Transverse colon (tissue), 4 donors: ENCODE results near the gene ERMP1. TPM values are rescaled to one million over a fixed set of nuclear protein-coding genes. Genes with fewer than 3 reads are reported as not detected.

ENCODE experiments used
- DNase-seq: peaks from one replicate; pipeline ENCODE4 v3.0.0-alpha.2; 2019
- H3K27ac ChIP-seq, 4 donors: fragments of 200-600 bp; sonication (generic); 2 replicates each; pipeline ENCODE4 v1.5.1; 2016 to 2018; ENCODE audit warnings: inconsistent platforms in 4 of 4
- H3K27me3 ChIP-seq: fragments of 200-600 bp; sonication (generic); 2 replicates; pipeline ENCODE4 v1.5.1; 2017; ENCODE audit warnings: inconsistent platforms
- H3K36me3 ChIP-seq, 4 donors: fragments of 200-600 bp; sonication (generic); 2 replicates each; pipeline ENCODE4 v1.5.1; 2017 to 2019; ENCODE audit warnings: inconsistent platforms in 4 of 4
- H3K4me1 ChIP-seq, 4 donors: fragments of 200-600 bp; sonication (generic); 2 replicates each; pipeline ENCODE4 v1.5.1; 2017 to 2020; ENCODE audit warnings: inconsistent platforms in 4 of 4
- H3K4me3 ChIP-seq, 4 donors: fragments of 200-600 bp; sonication (generic); 1 replicate in 1 of 4; 2 replicates in 3 of 4; pipeline versions ENCODE4 v1.5.1 to v1.6.1; 2017 to 2019; ENCODE audit warnings: inconsistent platforms in 4 of 4
- H3K9me3 ChIP-seq, 2 donors: fragments of 200-600 bp; sonication (generic); 2 replicates each; pipeline ENCODE4 v1.5.1; 2017 to 2019; ENCODE audit warnings: inconsistent platforms in 2 of 2
- EP300 ChIP-seq: sonication (generic); formaldehyde crosslinking; IDR thresholded peaks from one replicate; pipeline ENCODE4 v1.6.1; 2017; ENCODE audit warnings: antibody characterized with exemption, low read depth
- POLR2A ChIP-seq: fragments of 450-650 bp; IDR thresholded peaks from one replicate; pipeline ENCODE4 v1.6.1; 2016; ENCODE audit warnings: antibody characterized with exemption, mild to moderate bottlenecking, moderate library complexity
- POLR2AphosphoS5 ChIP-seq, 3 donors: sonication (generic); formaldehyde crosslinking; IDR thresholded peaks; one replicate each; pipeline ENCODE4 v1.6.1; 2016; ENCODE audit warnings: antibody characterized with exemption in 3 of 3
- WGBS, 2 donors: methylation state at CpG; one replicate each; pipeline ENCODE4 v1.1.5; 2018; ENCODE audit warnings: low coverage in 1 of 2; 5-methylcytosine and 5-hydroxymethylcytosine counted together
- in situ Hi-C, 4 donors: fragments of 200-750 bp; cut with MboI; loops; one replicate each; pipeline versions ENCODE4 v1.15.0 to v1.15.1; 2017; ENCODE audit warnings: low sequenced_read_pairs in 3 of 4, low pct_ligation_motif_present in 1 of 4, low pct_unique_long_range_greater_than_20kb in 1 of 4
- intact Hi-C: fragments of 100-400 bp; cut with DNase I; formaldehyde crosslinking; loops from one replicate; pipeline ENCODE4 v1.15.1; 2023; ENCODE audit warnings: low total_unique reads
- total RNA-seq, 4 donors: library from RNA; depleted of rRNA; stranded (reverse); fragments of >200 nt; gene quantifications; one replicate each; pipeline ENCODE4 v1.1.0, GENCODE V29; 2016
- TF ChIP-seq, protein P1 (sequence below), 5 experiments: fragments of 200-600 bp in 3 of 5; fragments of 450-650 bp in 2 of 5; sonication (generic) in 3 of 5; IDR thresholded peaks; 1 replicate in 2 of 5; 2 replicates in 3 of 5; pipeline ENCODE4 v1.5.1; 2016 to 2017; ENCODE audit warnings: antibody characterized with exemption in 5 of 5, inconsistent platforms in 3 of 5, mild to moderate bottlenecking in 2 of 5, moderate library complexity in 1 of 5

ERMP1 gene
- total RNA-seq, 4 donors from 2014 or later, result 33.3 to 46.2 (median 34.8) TPM

DNA sequence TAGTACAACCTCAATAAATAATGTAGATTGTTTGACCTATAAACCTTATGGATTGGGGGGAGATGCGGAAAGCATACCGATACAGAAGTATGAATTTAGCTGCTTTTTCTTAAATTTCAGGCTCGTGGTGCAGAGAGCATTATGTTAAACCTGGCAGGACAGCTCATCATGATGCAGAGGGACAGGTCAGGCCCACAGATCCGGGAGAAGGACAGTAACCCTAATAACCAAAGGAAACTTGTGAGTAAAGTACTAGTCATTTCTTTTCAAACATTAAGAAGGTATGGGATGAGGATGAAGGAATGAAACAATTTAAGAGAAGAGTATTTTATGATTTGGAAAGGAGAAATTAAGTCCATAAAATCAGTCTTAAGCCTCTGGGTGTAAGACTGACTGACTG, 70.5 kb downstream of the ERMP1 start:
- TF ChIP-seq EP300, result no peak
- Histone ChIP-seq H3K9me3 (no peaks in the 10 kb centered on the region), H3K27ac (no peak overlapping the region), H3K36me3 (peaks cover 0 to 44% (median 11%) of the 10 kb centered on the region in 4 donors), H3K4me1 (no peaks in the 10 kb centered on the region), H3K4me3 (no peak overlapping the region), H3K27me3 (no peaks in the 10 kb centered on the region)
- intact Hi-C loops (no loop called here), in situ Hi-C loops (no loop called here)
- no peak for DNase-seq
- WGBS, 2 donors, result 69 to 95% methylated on average over 3 to 4 of the region's 4 CpGs

DNA sequence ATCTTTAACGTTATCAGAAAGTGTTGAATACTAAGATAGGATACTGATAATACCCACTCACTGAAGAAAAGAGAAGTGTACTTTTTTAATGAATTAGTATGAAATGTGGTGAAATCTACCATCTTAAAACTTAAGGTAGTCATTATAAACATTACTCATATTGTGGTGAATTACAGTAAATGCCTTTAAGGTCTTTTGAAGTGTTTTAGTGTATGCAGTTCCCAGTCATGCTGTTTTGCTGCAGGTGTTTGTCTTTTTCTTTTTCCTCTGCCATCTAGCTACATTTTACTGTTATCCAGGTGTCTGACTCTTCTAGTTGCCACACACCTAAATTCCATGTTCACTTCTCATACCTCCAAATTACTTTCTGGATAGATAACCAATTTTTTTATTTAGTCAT, 72.6 kb downstream of the ERMP1 start:
- no peak for DNase-seq
- intact Hi-C loops (no loop called here), in situ Hi-C loops (no loop called here)
- H3K36me3 ChIP-seq, result peaks cover 0 to 50% (median 6%) of the 10 kb centered on the region in 4 donors
- no peaks in the 10 kb centered on the region for H3K27me3 ChIP-seq
- no peaks in the 10 kb centered on the region for H3K9me3 ChIP-seq
- no peaks in the 10 kb centered on the region for H3K4me1 ChIP-seq
- no peak overlapping the region for H3K4me3 ChIP-seq
- no peak overlapping the region for H3K27ac ChIP-seq
- WGBS, 2 donors, result 81 to 90% methylated on average over 1 of the region's 1 CpG
- TF ChIP-seq POLR2A, result no peak
- TF ChIP-seq EP300, result no peak
- TF ChIP-seq, protein P1, sequence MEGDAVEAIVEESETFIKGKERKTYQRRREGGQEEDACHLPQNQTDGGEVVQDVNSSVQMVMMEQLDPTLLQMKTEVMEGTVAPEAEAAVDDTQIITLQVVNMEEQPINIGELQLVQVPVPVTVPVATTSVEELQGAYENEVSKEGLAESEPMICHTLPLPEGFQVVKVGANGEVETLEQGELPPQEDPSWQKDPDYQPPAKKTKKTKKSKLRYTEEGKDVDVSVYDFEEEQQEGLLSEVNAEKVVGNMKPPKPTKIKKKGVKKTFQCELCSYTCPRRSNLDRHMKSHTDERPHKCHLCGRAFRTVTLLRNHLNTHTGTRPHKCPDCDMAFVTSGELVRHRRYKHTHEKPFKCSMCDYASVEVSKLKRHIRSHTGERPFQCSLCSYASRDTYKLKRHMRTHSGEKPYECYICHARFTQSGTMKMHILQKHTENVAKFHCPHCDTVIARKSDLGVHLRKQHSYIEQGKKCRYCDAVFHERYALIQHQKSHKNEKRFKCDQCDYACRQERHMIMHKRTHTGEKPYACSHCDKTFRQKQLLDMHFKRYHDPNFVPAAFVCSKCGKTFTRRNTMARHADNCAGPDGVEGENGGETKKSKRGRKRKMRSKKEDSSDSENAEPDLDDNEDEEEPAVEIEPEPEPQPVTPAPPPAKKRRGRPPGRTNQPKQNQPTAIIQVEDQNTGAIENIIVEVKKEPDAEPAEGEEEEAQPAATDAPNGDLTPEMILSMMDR (IDR thresholded peaks at IDR 0.05), result no peak
- no peak for TF ChIP-seq POLR2AphosphoS5 (IDR thresholded peaks at IDR 0.05)

- in situ Hi-C loops, result no loop called here
Measured at GRCh38 chr9:5756633-5757032, 76.3 kb downstream of the ERMP1 start.

GRCh38 chr9:5750569-5750968, 82.3 kb downstream of the ERMP1 start:
- no peak for TF ChIP-seq POLR2A
- TF ChIP-seq POLR2AphosphoS5 (IDR thresholded peaks at IDR 0.05), result no peak
- TF ChIP-seq, protein P1 (IDR thresholded peaks at IDR 0.05), result no peak
- no peak for TF ChIP-seq EP300
- peaks cover 0 to 26% (median 11%) of the 10 kb centered on the region in 4 donors for H3K36me3 ChIP-seq
- no peak overlapping the region for H3K4me3 ChIP-seq
- 86 to 95% methylated on average over 1 of the region's 1 CpG for WGBS, 2 donors
- intact Hi-C loops (no loop called here), in situ Hi-C loops (no loop called here)
- H3K27ac ChIP-seq, result no peak overlapping the region
- no peaks in the 10 kb centered on the region for H3K9me3 ChIP-seq
- no peak for DNase-seq
- no peaks in the 10 kb centered on the region for H3K27me3 ChIP-seq
- no peaks in the 10 kb centered on the region for H3K4me1 ChIP-seq

More at GRCh38 chr9:5756633-5757032, 76.3 kb downstream of the ERMP1 start:
- intact Hi-C loops, result no loop called here
- WGBS, 2 donors, result 68 to 71% methylated on average over 3 of the region's 3 CpGs
- Histone ChIP-seq H3K4me1 (no peaks in the 10 kb centered on the region), H3K27me3 (no peaks in the 10 kb centered on the region), H3K4me3 (no peak overlapping the region), H3K9me3 (no peaks in the 10 kb centered on the region), H3K27ac (no peak overlapping the region), H3K36me3 (peaks cover 0 to 29% (median 0%) of the 10 kb centered on the region in 4 donors)
- TF ChIP-seq POLR2AphosphoS5 (IDR thresholded peaks at IDR 0.05) (no peak), POLR2A (no peak), EP300 (no peak)
- TF ChIP-seq, protein P1 (IDR thresholded peaks at IDR 0.05), result no peak
- no peak for DNase-seq

DNA sequence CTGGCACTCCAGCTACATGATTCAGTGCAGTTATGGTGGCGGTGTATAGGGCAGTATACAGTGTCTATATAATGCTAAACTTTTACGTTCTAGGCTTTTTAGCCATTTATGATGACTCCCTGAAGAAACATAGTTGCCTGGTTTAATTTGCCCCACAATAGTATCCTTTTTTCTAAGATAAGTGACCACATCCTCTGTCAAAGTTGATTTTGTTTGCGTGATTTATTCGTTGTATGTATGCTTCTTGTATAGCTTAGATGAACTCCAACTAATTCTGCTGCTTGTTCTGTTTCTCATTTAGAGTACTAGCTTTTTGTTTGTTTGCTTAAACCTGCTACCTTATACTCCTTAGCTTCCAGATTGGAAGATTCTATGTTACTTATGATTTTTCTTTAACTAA, 83.6 kb downstream of the ERMP1 start:
- 86 to 93% methylated on average over 2 to 4 of the region's 4 CpGs for WGBS, 2 donors
- no peak overlapping the region for H3K27ac ChIP-seq
- TF ChIP-seq POLR2A, result no peak
- no peak for TF ChIP-seq EP300
- TF ChIP-seq, protein P1 (IDR thresholded peaks at IDR 0.05), result no peak
- TF ChIP-seq POLR2AphosphoS5 (IDR thresholded peaks at IDR 0.05), result no peak
- H3K4me1 ChIP-seq, result no peaks in the 10 kb centered on the region
- no peaks in the 10 kb centered on the region for H3K9me3 ChIP-seq
- in situ Hi-C loops (no loop called here), intact Hi-C loops (no loop called here)
- H3K36me3 ChIP-seq, result peaks cover 0 to 29% (median 13%) of the 10 kb centered on the region in 4 donors
- no peaks in the 10 kb centered on the region for H3K27me3 ChIP-seq
- no peak overlapping the region for H3K4me3 ChIP-seq
- DNase-seq, result no peak
